Measurements from ENCODE around the gene RNF166.

RNF166 gene

DNA sequence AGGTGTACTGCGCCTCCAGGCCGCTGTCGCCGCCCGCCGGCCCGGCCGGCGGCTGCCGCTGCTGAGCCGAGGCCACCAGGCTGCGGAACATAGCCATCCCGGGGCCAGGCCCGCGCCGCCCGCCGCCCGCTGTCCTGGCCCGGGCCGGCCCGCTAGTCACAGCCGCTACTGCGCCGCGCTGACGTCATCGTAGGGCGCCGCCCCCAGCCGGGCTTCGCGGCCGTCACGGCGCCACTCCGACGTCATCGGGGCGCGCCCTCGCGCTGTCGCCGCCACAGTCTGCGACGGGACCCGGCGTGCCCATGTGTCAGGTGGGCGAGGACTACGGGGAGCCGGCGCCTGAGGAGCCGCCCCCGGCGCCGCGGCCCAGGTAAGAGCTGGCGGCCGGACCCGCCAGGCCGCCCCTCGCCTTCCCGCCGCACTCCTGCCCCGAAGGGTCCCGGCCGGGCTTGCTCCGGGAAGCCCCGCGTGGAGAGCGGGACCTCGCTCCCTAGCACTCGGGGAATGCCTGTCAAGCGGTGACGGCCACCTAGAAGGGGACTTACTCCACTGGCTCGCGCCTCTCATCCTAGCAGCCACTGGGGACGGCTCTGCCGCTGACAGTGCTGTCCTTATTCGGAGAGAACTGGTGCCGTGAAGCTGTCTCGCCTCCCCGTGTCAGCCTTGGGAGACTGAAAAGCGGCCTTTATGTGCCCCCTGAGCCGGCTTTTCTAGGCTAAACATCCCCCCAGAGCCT is at the start of gene RNF166, which contains the start of gene CTU2:
Gene RNF166, minus strand, starts transcription at position 180 of the 736 bp plus-strand sequence. Its CDS starts 83 bp downstream, at position 97.
Gene CTU2, plus strand, starts transcription at position 275 of the 736 bp plus-strand sequence. Its CDS starts 28 bp downstream, at position 303.
- DNase-seq, result peak; percentile 90

GRCh38 chr16:88754912-88755744 is 48.9 kb upstream of the RNF166 start:
- DNase-seq, result peak; percentile 80

DNA sequence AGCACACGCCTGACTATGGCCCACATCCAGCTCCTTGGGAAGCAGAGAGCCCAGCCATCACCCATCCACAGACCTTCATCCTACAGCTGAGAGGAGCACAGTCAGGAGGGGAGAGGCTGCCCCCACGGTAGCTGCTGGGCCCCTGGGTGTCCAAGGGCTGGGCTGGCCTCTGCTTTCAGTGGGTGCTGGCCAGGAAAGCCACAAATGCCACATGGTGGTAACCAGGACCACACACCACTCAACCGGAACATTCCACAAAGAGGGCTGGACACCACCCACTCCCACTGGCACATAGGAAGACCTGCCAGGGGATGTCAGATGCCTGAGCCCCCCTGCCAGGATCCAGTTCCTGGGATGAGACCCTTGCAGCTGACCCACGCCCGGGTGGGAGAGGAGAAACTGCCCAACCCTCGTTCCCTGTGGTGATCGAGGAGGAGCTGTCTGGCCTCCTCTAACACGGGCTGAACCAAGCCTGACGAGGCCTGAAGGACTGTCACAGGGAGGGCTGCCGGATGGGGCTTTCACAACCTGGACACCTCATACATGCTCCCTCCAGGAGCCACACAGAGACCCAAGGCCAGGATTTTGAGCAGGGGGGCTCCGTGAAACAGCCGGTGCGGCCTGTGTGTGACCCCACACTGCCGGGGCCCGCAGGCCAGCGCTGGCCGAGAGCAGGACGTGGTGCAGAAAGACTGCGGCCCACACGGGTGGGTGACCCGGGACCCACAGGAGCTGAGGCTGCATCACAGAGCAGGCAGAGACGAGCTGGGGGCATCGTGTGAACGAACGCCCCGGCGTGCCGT is 48.1 kb upstream of the RNF166 start:
- DNase-seq, result no peak

- no peak for DNase-seq
These were observed 47.4 kb upstream of the RNF166 start for GRCh38 chr16:88753602-88754001.

DNA sequence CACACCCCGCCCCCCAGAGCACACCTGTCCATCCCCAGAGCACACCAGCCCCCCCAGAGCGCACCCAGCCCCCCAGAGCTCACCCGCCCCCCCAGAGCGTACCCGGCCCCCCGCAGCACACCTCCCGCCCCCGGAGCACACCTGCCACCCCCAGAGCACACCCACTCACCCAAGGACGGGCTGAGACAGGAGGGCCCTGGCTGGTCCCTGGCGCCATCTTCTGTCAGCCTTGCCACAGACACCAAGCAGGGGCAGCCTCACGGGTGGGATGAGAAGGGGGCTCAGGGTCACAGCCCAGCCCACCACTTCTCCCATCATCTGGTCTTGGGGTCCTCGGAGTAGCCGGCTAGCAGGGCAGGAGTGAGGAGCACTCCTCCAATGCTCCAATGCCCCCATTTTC is 47.0 kb upstream of the RNF166 start:
- DNase-seq, result no peak

- no peak for DNase-seq
These were observed 46.3 kb upstream of the RNF166 start for GRCh38 chr16:88752386-88753002.

- no peak for DNase-seq
These were observed 44.6 kb upstream of the RNF166 start for GRCh38 chr16:88750854-88751253.

DNA sequence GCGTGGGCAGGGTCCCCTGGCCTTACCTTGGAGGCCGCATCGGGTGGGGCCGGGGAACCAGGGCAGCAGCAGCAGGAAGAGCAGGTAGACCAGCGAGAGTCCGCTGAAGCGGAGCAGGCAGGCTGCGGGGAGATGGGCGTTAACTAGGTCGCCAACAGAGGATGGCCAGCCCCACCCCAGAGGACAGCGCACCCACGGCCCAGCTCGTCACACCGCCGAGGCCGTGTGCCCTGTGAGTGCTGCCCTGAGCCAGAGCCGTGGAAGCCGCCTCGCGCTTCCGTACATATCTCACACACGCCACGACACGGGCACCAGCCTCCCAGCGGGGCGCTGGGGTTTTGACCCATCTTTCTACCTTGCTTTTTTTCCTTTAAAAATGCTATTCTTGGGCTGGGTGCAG is 43.1 kb upstream of the RNF166 start:
- DNase-seq, result no peak

DNA sequence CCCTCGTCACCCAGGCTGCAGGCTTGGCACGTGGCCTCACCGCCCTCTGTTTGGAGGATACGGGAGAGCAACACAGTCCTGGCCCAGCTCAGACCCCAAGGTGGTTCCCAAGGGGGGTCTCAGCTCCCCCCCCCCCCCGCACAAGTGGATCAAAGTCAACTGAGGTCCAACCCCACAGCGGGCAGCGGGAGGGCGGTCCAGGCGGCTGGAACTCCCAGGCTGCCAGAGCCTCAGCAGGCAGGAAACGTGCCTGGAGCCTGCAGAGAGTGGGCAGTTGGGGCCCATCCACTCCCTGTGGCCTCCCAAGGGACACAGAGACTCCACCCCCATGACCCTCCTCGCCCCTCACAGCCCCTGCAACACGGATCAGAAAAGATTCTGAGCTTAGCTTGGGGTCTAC is 42.2 kb upstream of the RNF166 start:
- no peak for DNase-seq

DNA sequence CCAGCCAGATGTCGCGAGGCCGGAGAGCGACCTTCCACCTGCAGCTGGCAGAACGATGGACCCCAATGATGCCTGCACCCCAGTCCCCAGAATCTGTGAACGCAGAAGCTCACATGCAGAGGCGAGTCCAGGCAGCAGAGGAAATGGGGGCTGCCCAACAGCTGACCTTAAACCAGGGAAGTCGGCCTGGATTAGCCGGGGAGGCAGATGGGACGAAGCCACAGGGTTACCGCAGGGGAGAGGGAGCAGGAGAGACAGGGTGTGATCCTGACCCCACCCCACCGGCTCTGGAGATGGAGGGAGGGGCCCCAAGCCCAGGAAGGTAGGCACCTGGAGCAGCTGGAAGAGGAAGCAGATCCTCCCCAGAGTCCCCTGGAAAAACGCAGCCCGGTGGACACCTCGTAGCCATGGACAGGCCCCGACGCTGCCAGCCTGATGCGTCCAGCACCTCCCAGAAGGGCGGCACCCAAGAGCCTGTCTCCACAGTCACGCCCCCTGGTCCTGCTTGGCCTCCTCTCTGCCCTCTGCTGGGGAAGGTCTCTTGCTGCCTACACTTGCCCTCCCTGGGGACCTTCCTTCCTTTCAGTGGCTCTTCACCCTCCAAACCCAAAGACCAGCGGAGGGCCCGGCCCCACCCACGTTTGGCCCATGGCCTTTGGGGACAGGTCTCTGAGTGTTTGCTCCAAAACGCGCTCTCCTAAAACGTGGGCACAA is 41.5 kb upstream of the RNF166 start:
- DNase-seq, result peak; percentile 85

- DNase-seq, result no peak
These were observed 40.3 kb upstream of the RNF166 start for GRCh38 chr16:88746506-88746905.

DNA sequence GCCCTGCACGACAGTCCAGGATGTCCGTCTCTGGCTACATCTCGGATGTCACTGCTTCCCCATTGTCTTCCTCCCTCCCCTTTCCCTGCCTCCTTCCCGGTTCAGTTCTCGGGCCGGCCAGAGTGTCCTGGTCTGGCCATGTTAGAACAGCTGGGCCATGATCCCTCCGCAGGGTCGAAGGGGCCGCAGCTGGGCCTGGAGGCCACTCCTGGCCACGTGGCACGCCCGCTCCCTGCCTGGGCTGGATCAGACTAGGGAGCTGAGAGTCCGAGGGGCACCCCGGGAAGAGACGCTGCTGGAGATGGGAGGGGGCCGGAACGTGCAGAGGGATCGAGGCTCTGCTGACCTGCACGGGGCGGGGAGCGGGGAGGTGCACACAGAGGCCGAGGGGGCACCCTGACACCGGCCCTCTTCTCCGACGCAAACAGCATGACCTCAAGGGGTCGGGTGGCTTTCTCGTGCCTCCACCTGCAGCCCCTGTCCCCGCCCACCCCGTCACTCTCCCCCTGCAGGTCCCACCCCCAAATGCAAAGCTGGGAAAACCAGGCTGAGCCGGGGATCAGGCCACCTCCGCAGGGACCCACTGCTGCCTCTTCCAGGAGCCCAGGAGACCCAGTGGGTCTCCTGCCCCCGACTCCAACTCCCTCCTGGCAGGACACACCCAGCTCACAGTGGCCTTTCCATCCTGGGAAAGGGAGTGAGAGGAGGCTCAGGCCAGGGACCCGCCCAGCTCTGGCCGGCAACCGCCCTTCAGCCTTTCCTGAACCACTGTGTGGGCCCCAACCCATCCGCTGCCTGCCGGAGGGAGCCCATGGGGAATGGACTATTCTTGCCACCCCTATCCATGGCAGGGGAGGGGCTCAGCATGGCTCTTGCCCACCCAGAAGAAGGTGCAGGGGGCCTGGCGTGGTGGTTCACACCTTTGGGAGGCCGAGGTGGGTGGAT is 38.6 kb upstream of the RNF166 start:
- DNase-seq, result no peak

DNA sequence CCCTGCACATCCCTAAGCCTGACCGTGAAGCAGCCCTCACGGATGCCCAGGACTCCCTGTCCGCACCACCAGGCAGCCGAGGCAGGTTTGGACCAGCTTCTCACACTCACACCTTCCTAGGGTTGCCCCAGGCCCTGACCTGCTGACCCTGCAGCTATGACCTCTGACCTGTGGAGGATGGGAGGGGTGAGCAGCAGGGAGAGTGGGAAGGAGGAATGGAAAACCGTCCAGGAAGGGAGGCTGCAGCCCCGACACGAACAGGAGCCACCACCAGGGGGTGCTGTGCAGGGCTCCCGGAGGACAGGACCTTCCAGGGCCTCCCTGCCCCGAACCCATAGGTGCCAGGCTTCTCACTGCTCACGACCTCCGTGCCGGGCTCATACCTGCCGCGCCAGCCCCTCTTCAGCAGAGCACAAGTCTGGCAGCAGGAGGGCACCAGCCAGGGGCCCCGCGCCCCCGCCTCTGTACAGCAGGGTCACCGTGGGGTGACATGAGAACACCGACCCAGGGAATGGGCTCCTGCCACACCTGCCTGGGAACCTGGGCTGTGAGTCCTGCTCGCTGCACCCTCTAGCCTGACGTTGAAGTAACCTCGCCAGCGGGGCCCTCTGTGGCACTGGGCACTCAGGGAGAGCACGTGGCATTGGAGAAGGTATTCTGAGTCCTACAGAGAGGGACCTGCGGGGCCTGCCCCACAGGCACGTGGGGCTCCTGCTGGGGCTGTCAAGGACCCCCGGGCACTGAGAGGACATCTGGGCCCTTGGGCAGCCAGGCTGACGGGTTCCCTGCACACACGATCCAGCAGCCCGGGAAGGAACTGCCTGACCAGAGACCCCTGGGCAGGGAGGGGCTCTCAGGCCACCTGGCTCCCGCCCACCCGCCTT is 37.7 kb upstream of the RNF166 start:
- peak; percentile 87 for DNase-seq

GRCh38 chr16:88742896-88743605 is 36.8 kb upstream of the RNF166 start:
- DNase-seq, result no peak

GRCh38 chr16:88741368-88741767 is 35.2 kb upstream of the RNF166 start:
- DNase-seq, result no peak

GRCh38 chr16:88740727-88741055 is 34.5 kb upstream of the RNF166 start:
- no peak for DNase-seq

DNA sequence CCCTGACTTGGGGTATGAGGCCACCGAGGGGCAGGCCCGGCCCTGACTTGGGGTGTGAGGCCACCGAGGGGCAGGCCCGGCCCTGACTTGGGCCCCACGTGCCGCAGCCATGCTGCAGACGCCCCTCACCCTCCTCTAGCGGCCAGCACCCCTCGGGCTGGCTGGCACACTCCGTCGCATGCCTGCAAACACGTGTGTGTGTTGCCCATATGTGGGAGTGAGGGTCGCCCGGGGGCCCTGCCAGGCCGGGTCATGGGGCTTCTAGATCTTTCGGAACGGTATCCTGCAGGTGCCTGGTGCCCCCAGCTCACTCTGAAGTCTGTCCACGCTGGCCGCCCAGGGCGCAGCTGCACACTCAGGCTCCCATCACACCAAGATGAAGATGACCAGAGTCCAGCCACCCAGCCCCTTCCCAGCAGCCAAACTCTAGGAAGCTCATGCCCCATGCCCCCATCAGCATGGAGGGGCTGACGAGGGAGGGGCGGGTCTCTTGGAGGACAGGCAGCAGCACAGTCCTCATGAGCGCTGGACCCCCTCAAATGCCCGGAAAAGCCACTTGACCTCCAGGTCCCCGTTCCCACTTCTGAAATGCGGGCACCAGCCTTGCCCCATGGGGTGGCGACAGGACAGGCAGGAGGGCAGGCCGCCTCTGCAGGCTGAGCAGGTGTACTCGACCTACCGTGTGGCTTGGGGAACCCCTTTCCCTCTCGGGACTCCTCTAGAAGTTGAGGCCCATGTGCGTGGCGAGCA is 33.9 kb upstream of the RNF166 start:
- DNase-seq, result no peak
